Upper lobe of right lung (tissue), 1 donor: Measurements from ENCODE around the gene TRABD. TPM values are rescaled to one million over a fixed set of nuclear protein-coding genes. Genes with fewer than 3 reads are reported as not detected.

Experiments
- ATAC-seq: fragments of 200-7000 bp; cut with Tn5 transposase; one replicate; pipeline ENCODE4 v1.9.1; 2020; ENCODE audit warnings: mild to moderate bottlenecking, moderate library complexity
- DNase-seq: peaks from one replicate; pipeline ENCODE4 v3.0.0-alpha.2; 2020
- H3K27ac ChIP-seq: fragments of 200-600 bp; one replicate; pipeline ENCODE4 v1.8.0; 2022
- H3K27me3 ChIP-seq: fragments of 200-600 bp; one replicate; pipeline ENCODE4 v1.8.0; 2022; ENCODE audit warnings: mild to moderate bottlenecking
- H3K36me3 ChIP-seq: fragments of 200-600 bp; one replicate; pipeline ENCODE4 v1.8.0; 2022
- H3K4me1 ChIP-seq: fragments of 200-600 bp; one replicate; pipeline ENCODE4 v1.8.0; 2022
- H3K4me3 ChIP-seq: fragments of 200-600 bp; one replicate; pipeline ENCODE4 v1.8.0; 2022; ENCODE audit warnings: mild to moderate bottlenecking
- H3K9me3 ChIP-seq: fragments of 200-600 bp; one replicate; pipeline ENCODE4 v1.8.0; 2022
- intact Hi-C: fragments of 100-400 bp; cut with DNase I; formaldehyde crosslinking; loops from one replicate; pipeline ENCODE4 v1.11.0; 2022
- total RNA-seq: library from RNA; stranded (reverse); fragmentation: NEBNext Ultra II Directional; extraction: Animal tissue kit (Norgen Biotek cat#: 25700); gene quantifications from one replicate; pipeline ENCODE4 v1.2.1, GENCODE V29; 2021
- TF ChIP-seq, protein P1 (sequence below): fragments of 200-600 bp; IDR thresholded peaks from one replicate; pipeline ENCODE4 v1.8.0; 2022; ENCODE audit warnings: antibody characterized with exemption
- donor health status: DM: no; HTN: yes; CAD: no; lungs with severe emphysema.

Gene TRABD
- total RNA-seq, 1 donor from 2014 or later: 36.5 TPM

DNA sequence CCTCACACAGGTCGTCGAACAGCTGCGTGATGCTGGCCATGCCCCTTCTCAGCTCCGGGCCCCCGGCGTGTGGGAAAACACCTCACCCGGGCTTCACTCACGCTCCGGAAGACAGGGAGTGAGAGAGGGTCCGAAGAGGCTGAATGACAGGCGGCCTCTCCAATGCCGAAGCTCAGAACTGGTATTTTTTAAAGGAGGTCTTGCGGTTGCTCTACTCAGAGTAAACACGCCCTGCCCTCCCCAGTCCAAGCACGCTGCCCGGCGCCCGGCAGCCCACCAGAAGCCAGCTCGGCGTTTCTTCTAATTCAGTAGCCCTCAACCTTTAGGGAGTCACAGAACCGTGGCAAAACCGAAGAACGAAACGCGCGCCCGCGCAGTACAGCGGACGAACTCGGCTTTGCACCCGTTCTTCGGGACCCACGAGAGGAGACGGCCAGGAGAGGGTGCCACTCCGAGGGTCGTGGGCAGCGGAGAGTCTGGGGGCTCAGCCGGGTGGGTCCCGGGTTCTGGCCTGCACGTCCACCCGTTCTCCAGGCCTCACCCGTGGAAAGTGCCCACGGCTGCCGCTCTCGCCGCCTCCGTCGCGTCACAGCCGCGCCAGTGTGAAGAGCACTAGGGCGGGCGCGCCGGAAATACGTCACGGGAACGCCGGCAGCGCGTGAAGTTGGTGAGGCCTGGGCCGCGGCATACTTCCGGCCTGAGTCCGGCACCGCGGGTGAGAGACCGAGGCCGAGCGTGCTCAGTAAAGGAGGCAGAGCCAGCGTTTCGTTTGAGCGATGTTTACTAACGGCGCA is 58.9 kb downstream of the TRABD start, which contains the start of gene TUBGCP6:
TSS of gene TUBGCP6 (minus strand) at position 604 of the 794 bp plus-strand sequence. CDS start at position 40, 564 bp downstream.
- Histone ChIP-seq H3K27me3 (no peaks in the 10 kb centered on the region), H3K9me3 (no peaks in the 10 kb centered on the region), H3K4me3 (peak within 1 kb of the TSS; percentile 87), H3K27ac (peak within 1 kb of the TSS; percentile 88), H3K4me1 (peaks cover 45% of the 10 kb centered on the region), H3K36me3 (peaks cover 33% of the 10 kb centered on the region)
- DNase-seq: peak; percentile 98
- intact Hi-C loops: no loop called here
- ATAC-seq: peak; percentile 92
- TF ChIP-seq, protein P1, sequence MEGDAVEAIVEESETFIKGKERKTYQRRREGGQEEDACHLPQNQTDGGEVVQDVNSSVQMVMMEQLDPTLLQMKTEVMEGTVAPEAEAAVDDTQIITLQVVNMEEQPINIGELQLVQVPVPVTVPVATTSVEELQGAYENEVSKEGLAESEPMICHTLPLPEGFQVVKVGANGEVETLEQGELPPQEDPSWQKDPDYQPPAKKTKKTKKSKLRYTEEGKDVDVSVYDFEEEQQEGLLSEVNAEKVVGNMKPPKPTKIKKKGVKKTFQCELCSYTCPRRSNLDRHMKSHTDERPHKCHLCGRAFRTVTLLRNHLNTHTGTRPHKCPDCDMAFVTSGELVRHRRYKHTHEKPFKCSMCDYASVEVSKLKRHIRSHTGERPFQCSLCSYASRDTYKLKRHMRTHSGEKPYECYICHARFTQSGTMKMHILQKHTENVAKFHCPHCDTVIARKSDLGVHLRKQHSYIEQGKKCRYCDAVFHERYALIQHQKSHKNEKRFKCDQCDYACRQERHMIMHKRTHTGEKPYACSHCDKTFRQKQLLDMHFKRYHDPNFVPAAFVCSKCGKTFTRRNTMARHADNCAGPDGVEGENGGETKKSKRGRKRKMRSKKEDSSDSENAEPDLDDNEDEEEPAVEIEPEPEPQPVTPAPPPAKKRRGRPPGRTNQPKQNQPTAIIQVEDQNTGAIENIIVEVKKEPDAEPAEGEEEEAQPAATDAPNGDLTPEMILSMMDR: peak; percentile 21

DNA sequence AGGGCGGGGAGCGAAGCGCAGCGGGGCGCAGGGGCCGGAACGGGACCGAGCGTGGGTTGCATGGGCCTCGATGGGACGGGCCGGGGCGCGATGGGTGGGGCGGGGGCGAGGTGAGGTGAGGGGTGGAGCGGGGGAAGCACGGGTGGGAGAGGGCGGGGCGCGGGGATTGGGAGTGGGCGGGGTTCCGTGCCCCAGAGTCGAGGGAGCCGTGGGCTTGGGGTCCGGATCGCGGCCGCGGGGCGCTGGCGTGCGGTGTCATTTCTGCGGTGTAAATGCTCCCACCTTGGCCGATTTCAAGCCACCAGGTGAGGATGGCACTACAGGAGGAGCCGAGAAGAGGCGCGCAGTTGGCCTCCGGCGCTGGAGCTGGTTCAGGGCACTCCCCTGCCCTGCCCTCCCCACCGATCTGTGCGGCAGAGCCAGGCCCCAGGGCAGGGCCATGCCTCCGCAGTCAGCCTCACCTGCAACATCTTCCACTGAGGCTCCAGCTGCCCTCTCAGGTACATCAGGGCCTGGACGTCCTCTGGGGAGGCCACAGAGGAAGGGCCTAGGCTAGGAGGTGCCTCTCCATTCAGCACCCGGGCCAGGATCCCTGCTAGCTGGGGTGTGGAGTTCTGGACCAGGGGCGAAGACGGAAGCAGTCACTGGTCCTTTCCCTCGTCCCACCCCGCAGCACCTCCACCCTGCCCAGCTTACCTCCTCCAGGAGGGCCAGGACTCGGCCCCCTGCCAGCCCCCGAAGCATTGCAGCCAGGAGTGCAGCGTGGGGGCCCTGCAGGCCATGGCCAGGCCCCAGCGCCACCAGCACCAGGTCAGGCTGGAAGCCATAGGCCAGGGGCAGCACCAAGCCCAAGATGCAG is 59.7 kb downstream of the TRABD start:
- Histone ChIP-seq H3K27ac (peak overlapping the region; percentile 88), H3K4me3 (peak overlapping the region; percentile 87), H3K36me3 (peaks cover 25% of the 10 kb centered on the region), H3K9me3 (no peaks in the 10 kb centered on the region), H3K27me3 (no peaks in the 10 kb centered on the region), H3K4me1 (peaks cover 53% of the 10 kb centered on the region)
- DNase-seq (no peak), ATAC-seq (peak; percentile 52)
- TF ChIP-seq, protein P1: no peak
- intact Hi-C loops: no loop called here

- ATAC-seq: no peak
- H3K9me3 ChIP-seq: no peaks in the 10 kb centered on the region
- H3K36me3 ChIP-seq: peaks cover 22% of the 10 kb centered on the region
- no peaks in the 10 kb centered on the region for H3K27me3 ChIP-seq
- intact Hi-C loops: no loop called here
- TF ChIP-seq, protein P1: no peak
- no peak overlapping the region for H3K4me3 ChIP-seq
- no peak for DNase-seq
- H3K27ac ChIP-seq: no peak overlapping the region
- H3K4me1 ChIP-seq: peaks cover 44% of the 10 kb centered on the region
Observed at GRCh38 chr22:50246242-50247175, 60.8 kb downstream of the TRABD start.

DNA sequence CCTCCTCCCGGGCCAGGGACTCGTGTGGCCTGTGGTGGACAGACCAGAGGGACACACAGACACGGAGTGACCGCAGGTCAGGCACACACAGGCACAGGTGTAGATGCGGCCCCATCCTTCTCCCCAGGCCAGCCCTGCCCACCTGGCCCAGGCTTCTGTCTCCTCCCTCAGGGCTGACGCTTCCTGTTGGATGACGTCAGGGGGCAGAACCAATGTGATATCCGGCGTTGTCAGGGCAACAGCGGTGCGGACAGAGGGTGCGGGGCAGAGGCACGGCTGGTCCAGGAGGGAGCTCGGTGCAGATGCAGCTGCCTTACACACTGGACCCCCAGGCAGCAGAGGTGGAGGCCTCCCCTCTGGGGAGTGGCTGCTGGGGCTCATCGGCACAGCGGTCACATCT is 62.0 kb downstream of the TRABD start:
- H3K27me3 ChIP-seq: no peaks in the 10 kb centered on the region
- no peak for ATAC-seq
- H3K4me3 ChIP-seq: no peak overlapping the region
- H3K27ac ChIP-seq: no peak overlapping the region
- H3K36me3 ChIP-seq: peaks cover 22% of the 10 kb centered on the region
- no peaks in the 10 kb centered on the region for H3K9me3 ChIP-seq
- TF ChIP-seq, protein P1: no peak
- intact Hi-C loops: no loop called here
- DNase-seq: no peak
- H3K4me1 ChIP-seq: peaks cover 31% of the 10 kb centered on the region
